Thoracic aorta (tissue), 2 donors: ENCODE results near the gene TBC1D9. TPM values are rescaled to one million over a fixed set of nuclear protein-coding genes. Genes with fewer than 3 reads are reported as not detected.

Source experiments
- ATAC-seq: fragments of 150-250 bp; one replicate; pipeline ENCODE4 v1.8.0; 2017; ENCODE audit warnings: low read depth; ENCODE audit not compliant: insufficient number of reproducible peaks, low FRiP score
- DNase-seq: peaks from one replicate; pipeline ENCODE4 v3.0.0-alpha.2; 2020; ENCODE audit warnings: low spot score
- H3K27ac ChIP-seq, 2 donors: fragments of 200-600 bp; sonication (generic); 1 replicate in 1 of 2; 2 replicates in 1 of 2; pipeline ENCODE4 v1.5.1; 2016; ENCODE audit warnings: mild to moderate bottlenecking in 2 of 2, moderate library complexity in 2 of 2
- H3K27me3 ChIP-seq: fragments of 200-600 bp; sonication (generic); replicated peaks from 2 replicates; pipeline ENCODE4 v1.6.0; 2016; ENCODE audit warnings: mild to moderate bottlenecking; ENCODE audit not compliant: insufficient read depth
- H3K36me3 ChIP-seq: fragments of 200-600 bp; sonication (generic); one replicate; pipeline ENCODE4 v1.5.1; 2016
- H3K4me1 ChIP-seq, 2 donors: fragments of 200-600 bp; sonication (generic); 1 replicate in 1 of 2; 2 replicates in 1 of 2; pipeline versions ENCODE4 v1.5.1 to v1.6.0; 2016; ENCODE audit warnings: low read depth in 2 of 2, mild to moderate bottlenecking in 1 of 2; ENCODE audit not compliant: control insufficient read depth in 1 of 2
- H3K4me3 ChIP-seq: fragments of 200-600 bp; sonication (generic); 2 replicates; pipeline ENCODE4 v1.5.1; 2016; ENCODE audit warnings: mild to moderate bottlenecking
- H3K9me3 ChIP-seq: fragments of 200-600 bp; sonication (generic); 2 replicates; pipeline ENCODE4 v1.5.1; 2016
- CTCF ChIP-seq: fragments of 200-600 bp; sonication (generic); IDR thresholded peaks from one replicate; pipeline ENCODE4 v1.5.1; 2019; ENCODE audit warnings: antibody characterized with exemption
- total RNA-seq, 2 donors: library from RNA; depleted of rRNA; stranded (reverse); fragments of >200 nt; gene quantifications; one replicate each; pipeline versions ENCODE4 v1.1.0 to v1.2.3, GENCODE V29; 2016

TBC1D9 gene
- total RNA-seq, 2 donors from 2014 or later, result 17.5 to 21.2 TPM

- no peak for TF ChIP-seq CTCF
- DNase-seq (no peak), ATAC-seq (no peak)
- H3K4me3 ChIP-seq, result no peak overlapping the region
- H3K4me1 ChIP-seq, result peaks cover 7 to 8% of the 10 kb centered on the region in 2 donors
- no peak overlapping the region for H3K27ac ChIP-seq
- no peaks in the 10 kb centered on the region for H3K9me3 ChIP-seq
- no peaks in the 10 kb centered on the region for H3K36me3 ChIP-seq
- H3K27me3 ChIP-seq, result no peaks in the 10 kb centered on the region
Measured at GRCh38 chr4:140720387-140721304, 35.5 kb downstream of the TBC1D9 start.

- Histone ChIP-seq H3K4me1 (peaks cover 7 to 8% of the 10 kb centered on the region in 2 donors), H3K27ac (no peak overlapping the region), H3K27me3 (no peaks in the 10 kb centered on the region), H3K4me3 (no peak overlapping the region), H3K36me3 (no peaks in the 10 kb centered on the region), H3K9me3 (no peaks in the 10 kb centered on the region)
- ATAC-seq (no peak), DNase-seq (no peak)
- no peak for TF ChIP-seq CTCF
Measured at GRCh38 chr4:140719686-140720085, 36.5 kb downstream of the TBC1D9 start.

GRCh38 chr4:140719022-140719421 is 37.2 kb downstream of the TBC1D9 start:
- H3K4me3 ChIP-seq, result no peak overlapping the region
- H3K4me1 ChIP-seq, result peaks cover 7 to 8% of the 10 kb centered on the region in 2 donors
- DNase-seq (no peak), ATAC-seq (no peak)
- H3K27ac ChIP-seq, result no peak overlapping the region
- no peaks in the 10 kb centered on the region for H3K36me3 ChIP-seq
- TF ChIP-seq CTCF, result no peak
- no peaks in the 10 kb centered on the region for H3K9me3 ChIP-seq
- no peaks in the 10 kb centered on the region for H3K27me3 ChIP-seq

GRCh38 chr4:140718241-140718952 is 37.8 kb downstream of the TBC1D9 start:
- H3K4me3 ChIP-seq, result no peak overlapping the region
- H3K4me1 ChIP-seq, result peaks cover 7 to 8% of the 10 kb centered on the region in 2 donors
- H3K27ac ChIP-seq, result peak overlapping the region in 1 of 2 donors; percentile 3
- DNase-seq, result no peak
- TF ChIP-seq CTCF, result no peak
- H3K9me3 ChIP-seq, result no peaks in the 10 kb centered on the region
- no peak for ATAC-seq
- no peaks in the 10 kb centered on the region for H3K36me3 ChIP-seq
- H3K27me3 ChIP-seq, result no peaks in the 10 kb centered on the region

- no peak for DNase-seq
- no peaks in the 10 kb centered on the region for H3K9me3 ChIP-seq
- TF ChIP-seq CTCF, result no peak
- no peaks in the 10 kb centered on the region for H3K36me3 ChIP-seq
- no peaks in the 10 kb centered on the region for H3K27me3 ChIP-seq
- no peak for ATAC-seq
- H3K4me1 ChIP-seq, result peaks cover 7 to 8% of the 10 kb centered on the region in 2 donors
- H3K4me3 ChIP-seq, result no peak overlapping the region
- no peak overlapping the region for H3K27ac ChIP-seq
Measured at GRCh38 chr4:140717313-140717712, 38.9 kb downstream of the TBC1D9 start.
